WI38 (cell line): Measurements from ENCODE around the gene SLC50A1.
"Not testable (repeated sequence)": the region's sequence is repeated elsewhere in the genome, so short reads cannot be mapped to it uniquely, and the experiment has no call there.

Source experiments
- H3K4me3 ChIP-seq: 2 replicates; pipeline ENCODE4 v1.5.1; 2011; ENCODE audit warnings: low read depth, mild to moderate bottlenecking, control low read depth, low read length
- CTCF ChIP-seq: IDR thresholded peaks from 2 replicates; pipeline ENCODE4 v1.5.1; 2012; ENCODE audit warnings: low read depth, mild to moderate bottlenecking, control low read depth, low read length

Gene SLC50A1

DNA sequence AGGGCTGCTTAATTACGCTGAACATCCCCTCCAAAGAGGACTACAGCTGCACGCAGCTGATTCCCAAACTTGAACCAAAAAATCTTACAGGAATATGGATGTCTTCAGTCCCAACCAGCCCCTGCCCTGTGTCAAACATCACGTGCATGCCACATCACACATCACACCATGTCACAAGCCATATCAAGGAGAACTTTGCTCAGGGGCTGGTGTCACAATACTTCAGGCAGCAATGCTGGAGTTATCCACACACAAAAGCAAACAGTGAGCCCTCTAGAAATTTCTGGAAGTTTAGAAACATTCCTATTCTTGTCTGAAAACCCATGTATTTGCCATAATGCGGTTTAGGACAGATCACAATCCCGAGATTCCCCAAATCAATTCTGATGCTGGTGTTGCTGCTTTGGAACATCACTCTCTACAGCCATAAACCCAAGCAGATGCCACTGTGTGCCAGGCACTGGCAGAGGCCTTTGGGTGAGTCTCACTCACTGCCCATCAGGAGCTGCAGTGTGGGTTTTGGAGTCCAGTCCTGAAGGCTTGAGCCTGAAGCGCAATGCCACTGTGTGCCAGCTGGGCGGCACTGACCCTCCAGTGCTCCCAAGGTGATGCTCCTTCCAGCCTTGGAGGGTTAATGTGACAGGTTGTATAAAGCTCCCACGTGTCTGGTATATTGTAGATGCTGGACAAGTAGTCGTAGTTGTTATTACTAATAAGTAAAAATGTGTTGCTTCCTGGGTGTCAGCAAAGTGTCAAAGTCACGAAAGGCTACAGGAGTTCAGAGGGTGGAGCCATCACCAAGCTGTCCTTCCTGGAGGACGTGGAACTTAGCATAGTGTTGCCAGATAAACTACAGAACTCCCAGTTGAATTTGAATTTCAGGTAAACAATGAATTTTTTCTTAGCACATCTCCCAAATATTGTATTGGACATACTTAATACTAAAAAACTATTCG lies 28.1 kb upstream of the SLC50A1 start:
- no peak overlapping the region for H3K4me3 ChIP-seq
- TF ChIP-seq CTCF = no peak

GRCh38 chr1:155108296-155108695 lies 27.4 kb upstream of the SLC50A1 start:
- TF ChIP-seq CTCF = no peak
- H3K4me3 ChIP-seq = no peak overlapping the region

- H3K4me3 ChIP-seq = no peak overlapping the region
- TF ChIP-seq CTCF = no peak
These were observed 25.3 kb upstream of the SLC50A1 start for GRCh38 chr1:155110381-155110780.

GRCh38 chr1:155110826-155111225 lies 24.8 kb upstream of the SLC50A1 start:
- no peak for TF ChIP-seq CTCF
- no peak overlapping the region for H3K4me3 ChIP-seq

- no peak for TF ChIP-seq CTCF
These were observed 22.1 kb upstream of the SLC50A1 start for GRCh38 chr1:155113450-155113980.

GRCh38 chr1:155116113-155116764 lies 19.4 kb upstream of the SLC50A1 start:
- H3K4me3 ChIP-seq = no peak overlapping the region
- no peak for TF ChIP-seq CTCF

More at GRCh38 chr1:155113450-155113980, 22.1 kb upstream of the SLC50A1 start:
- no peak overlapping the region for H3K4me3 ChIP-seq

GRCh38 chr1:155117610-155118009 lies 18.0 kb upstream of the SLC50A1 start:
- H3K4me3 ChIP-seq = no peak overlapping the region
- no peak for TF ChIP-seq CTCF

DNA sequence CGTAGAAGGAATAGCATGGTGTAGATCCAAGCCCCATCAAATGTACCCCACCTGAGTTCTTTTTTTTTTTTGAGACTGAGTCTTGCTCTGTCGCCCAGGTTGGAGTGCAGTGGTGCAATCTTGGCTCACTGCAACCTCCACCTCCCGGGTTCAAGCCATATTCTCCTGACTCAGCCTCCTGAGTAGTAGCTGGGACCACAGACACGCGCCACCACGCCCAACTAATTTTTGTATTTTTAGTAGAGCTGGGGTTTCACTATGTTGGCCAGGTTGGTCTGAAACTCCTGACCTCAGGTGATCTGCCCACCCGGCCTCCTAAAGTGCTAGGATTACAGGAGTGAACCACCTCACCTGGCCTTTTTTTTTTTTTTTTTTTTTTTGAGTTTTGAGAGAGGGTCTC lies 17.6 kb upstream of the SLC50A1 start:
- H3K4me3 ChIP-seq = not testable (repeated sequence)
